ENCODE results near the gene RBBP7. TPM values are rescaled to one million over a fixed set of nuclear protein-coding genes. Genes with fewer than 3 reads are reported as not detected.
"Not testable (repeated sequence)": the region's sequence is repeated elsewhere in the genome, so short reads cannot be mapped to it uniquely, and the experiment has no call there.

RBBP7 gene
- total RNA-seq, 1 experiment from 2014 or later = 197 TPM

- H3F3A ChIP-seq (ENCODE audit: insufficient read depth, low read depth) = no peaks in the 10 kb centered on the region
- H3K9me2 ChIP-seq (ENCODE audit: insufficient read depth) = no peaks in the 10 kb centered on the region
- no peak for DNase-seq
- no peaks in the 10 kb centered on the region for H4K20me1 ChIP-seq (ENCODE audit: insufficient read depth)
- peaks cover 59% of the 10 kb centered on the region for H3K79me2 ChIP-seq (ENCODE audit: low read depth)
- peaks cover 29% of the 10 kb centered on the region for H3K36me3 ChIP-seq (ENCODE audit: low read depth)
- H3K4me2 ChIP-seq = no peak overlapping the region
- no peaks in the 10 kb centered on the region for H3K27me3 ChIP-seq (ENCODE audit: insufficient read depth, low read depth)
- no peak overlapping the region for H2AFZ ChIP-seq
- intact Hi-C loops (cut with micrococcal nuclease; ENCODE audit: unreplicated experiment) = no loop called here
- no peak overlapping the region for H3K27ac ChIP-seq
- TF ChIP-seq CTCF (conservative IDR thresholded peaks at IDR 0.05) (no peak), EZH2 (IDR thresholded peaks at IDR 0.05; ENCODE audit: low read depth) (no peak)
- no peaks in the 10 kb centered on the region for H3K9me3 ChIP-seq (ENCODE audit: insufficient read depth, low read depth)
- POLR2A ChIA-PET (ENCODE audit: unreplicated experiment) = no interaction called here
- no TSS peak for BruUV-seq (replicated peaks)
- H3K4me1 ChIP-seq (replicated peaks; ENCODE audit: insufficient read depth) = no peaks in the 10 kb centered on the region
- CTCF ChIA-PET = interaction anchor here (0.5 to 0.7 kb wide), 2 partner anchors 26 to 226 kb away, joined by 4 to 11 read pairs; no protein-coding TSS in a partner anchor
- no peak overlapping the region for H3K4me3 ChIP-seq
Measured at GRCh38 chrX:16856744-16857143, 13.4 kb downstream of the RBBP7 start.

GRCh38 chrX:16856076-16856404, 14.1 kb downstream of the RBBP7 start:
- H3K4me3 ChIP-seq; H3K4me2 ChIP-seq; intact Hi-C loops (cut with micrococcal nuclease; ENCODE audit: unreplicated experiment); POLR2A ChIA-PET (ENCODE audit: unreplicated experiment); H3K4me1 ChIP-seq (replicated peaks; ENCODE audit: insufficient read depth); H3K9me2 ChIP-seq (ENCODE audit: insufficient read depth); DNase-seq; H3K27ac ChIP-seq; H3F3A ChIP-seq (ENCODE audit: insufficient read depth, low read depth); H4K20me1 ChIP-seq (ENCODE audit: insufficient read depth); H3K9me3 ChIP-seq (ENCODE audit: insufficient read depth, low read depth); H3K27me3 ChIP-seq (ENCODE audit: insufficient read depth, low read depth); BruUV-seq (replicated peaks); H2AFZ ChIP-seq: not testable (repeated sequence)
- Histone ChIP-seq H3K79me2 (ENCODE audit: low read depth) (peaks cover 52% of the 10 kb centered on the region), H3K36me3 (ENCODE audit: low read depth) (peaks cover 29% of the 10 kb centered on the region)
- CTCF ChIA-PET = interaction anchor here (0.7 kb wide), 1 partner anchor 27 kb away, joined by 4 read pairs; no protein-coding TSS in a partner anchor

- no peak for DNase-seq
- no peaks in the 10 kb centered on the region for H3K9me3 ChIP-seq (ENCODE audit: insufficient read depth, low read depth)
- H3K4me1 ChIP-seq (replicated peaks; ENCODE audit: insufficient read depth) = no peaks in the 10 kb centered on the region
- no peak overlapping the region for H2AFZ ChIP-seq
- H3K4me2 ChIP-seq = no peak overlapping the region
- POLR2A ChIA-PET (ENCODE audit: unreplicated experiment) = interaction anchor here (0.6 kb wide), 1 partner anchor 408 kb away, joined by 4 read pairs; no protein-coding TSS in a partner anchor
- peaks cover 47% of the 10 kb centered on the region for H3K79me2 ChIP-seq (ENCODE audit: low read depth)
- no TSS peak for BruUV-seq (replicated peaks)
- H3F3A ChIP-seq (ENCODE audit: insufficient read depth, low read depth) = no peaks in the 10 kb centered on the region
- H3K27me3 ChIP-seq (ENCODE audit: insufficient read depth, low read depth) = no peaks in the 10 kb centered on the region
- 0 out of 2 replicates have a peak overlapping the region, but pooled peaks have one; percentile 9 for H3K27ac ChIP-seq
- H3K9me2 ChIP-seq (ENCODE audit: insufficient read depth) = no peaks in the 10 kb centered on the region
- no peak overlapping the region for H3K4me3 ChIP-seq
- H4K20me1 ChIP-seq (ENCODE audit: insufficient read depth) = no peaks in the 10 kb centered on the region
- TF ChIP-seq EZH2 (IDR thresholded peaks at IDR 0.05; ENCODE audit: low read depth) (no peak), CTCF (conservative IDR thresholded peaks at IDR 0.05) (no peak)
- CTCF ChIA-PET = no interaction called here
- intact Hi-C loops (cut with micrococcal nuclease; ENCODE audit: unreplicated experiment) = no loop called here
- H3K36me3 ChIP-seq (ENCODE audit: low read depth) = peaks cover 29% of the 10 kb centered on the region
Measured at GRCh38 chrX:16855363-16856075, 14.6 kb downstream of the RBBP7 start.
